ENCODE data around the gene DPH7.
"Not testable (repeated sequence)": the region's sequence is repeated elsewhere in the genome, so short reads cannot be mapped to it uniquely, and the experiment has no call there.

Gene DPH7

GRCh38 chr9:137520614-137521404 lies 57.9 kb downstream of the DPH7 start:
- Histone ChIP-seq H3K9ac (ENCODE audit: low read length) (no peak overlapping the region), H3K4me1 (ENCODE audit: low read length) (no peaks in the 10 kb centered on the region), H3K27ac (ENCODE audit: low read length) (no peak overlapping the region), H3K36me3 (replicated peaks; ENCODE audit: low read depth, low read length) (no peaks in the 10 kb centered on the region), H3K79me2 (ENCODE audit: low read length) (no peaks in the 10 kb centered on the region), H3K4me3 (ENCODE audit: low read length) (no peak overlapping the region), H2AFZ (ENCODE audit: low read depth, low read length) (no peak overlapping the region), H4K20me1 (ENCODE audit: insufficient read depth, low read length) (no peaks in the 10 kb centered on the region), H3K9me3 (ENCODE audit: insufficient read depth, low read length) (no peaks in the 10 kb centered on the region), H3K27me3 (ENCODE audit: low read depth, low read length) (no peaks in the 10 kb centered on the region), H3K4me2 (ENCODE audit: low read length) (no peak overlapping the region)
- no peak for TF ChIP-seq EZH2phosphoT487 (IDR thresholded peaks at IDR 0.05; ENCODE audit: low read depth)
- no peak for TF ChIP-seq CTCF (IDR thresholded peaks at IDR 0.05; ENCODE audit: low read depth, low read length)

GRCh38 chr9:137519553-137519952 lies 59.2 kb downstream of the DPH7 start:
- Histone ChIP-seq H2AFZ (ENCODE audit: low read depth, low read length) (no peak overlapping the region), H3K4me2 (ENCODE audit: low read length) (no peak overlapping the region), H3K36me3 (replicated peaks; ENCODE audit: low read depth, low read length) (no peaks in the 10 kb centered on the region), H3K4me3 (ENCODE audit: low read length) (no peak overlapping the region), H4K20me1 (ENCODE audit: insufficient read depth, low read length) (no peaks in the 10 kb centered on the region), H3K79me2 (ENCODE audit: low read length) (no peaks in the 10 kb centered on the region), H3K9ac (ENCODE audit: low read length) (no peak overlapping the region), H3K27me3 (ENCODE audit: low read depth, low read length) (no peaks in the 10 kb centered on the region), H3K27ac (ENCODE audit: low read length) (no peak overlapping the region), H3K9me3 (ENCODE audit: insufficient read depth, low read length) (no peaks in the 10 kb centered on the region), H3K4me1 (ENCODE audit: low read length) (no peaks in the 10 kb centered on the region)
- TF ChIP-seq EZH2phosphoT487 (IDR thresholded peaks at IDR 0.05; ENCODE audit: low read depth) (no peak), CTCF (IDR thresholded peaks at IDR 0.05; ENCODE audit: low read depth, low read length) (no peak)

GRCh38 chr9:137518661-137519459 lies 59.9 kb downstream of the DPH7 start:
- H2AFZ ChIP-seq (ENCODE audit: low read depth, low read length); H3K79me2 ChIP-seq (ENCODE audit: low read length); H3K27ac ChIP-seq (ENCODE audit: low read length); H3K4me3 ChIP-seq (ENCODE audit: low read length); H3K9ac ChIP-seq (ENCODE audit: low read length); H4K20me1 ChIP-seq (ENCODE audit: insufficient read depth, low read length); H3K4me1 ChIP-seq (ENCODE audit: low read length); H3K4me2 ChIP-seq (ENCODE audit: low read length); H3K36me3 ChIP-seq (replicated peaks; ENCODE audit: low read depth, low read length); H3K27me3 ChIP-seq (ENCODE audit: low read depth, low read length); H3K9me3 ChIP-seq (ENCODE audit: insufficient read depth, low read length): not testable (repeated sequence)

GRCh38 chr9:137516144-137516917 lies 62.4 kb downstream of the DPH7 start:
- Histone ChIP-seq H3K4me1 (ENCODE audit: low read length) (peaks cover 10% of the 10 kb centered on the region), H3K4me3 (ENCODE audit: low read length) (no peak overlapping the region), H2AFZ (ENCODE audit: low read depth, low read length) (no peak overlapping the region), H3K27ac (ENCODE audit: low read length) (no peak overlapping the region), H4K20me1 (ENCODE audit: insufficient read depth, low read length) (no peaks in the 10 kb centered on the region), H3K79me2 (ENCODE audit: low read length) (no peaks in the 10 kb centered on the region), H3K4me2 (ENCODE audit: low read length) (no peak overlapping the region), H3K36me3 (replicated peaks; ENCODE audit: low read depth, low read length) (no peaks in the 10 kb centered on the region), H3K9ac (ENCODE audit: low read length) (no peak overlapping the region), H3K27me3 (ENCODE audit: low read depth, low read length) (no peaks in the 10 kb centered on the region), H3K9me3 (ENCODE audit: insufficient read depth, low read length) (no peaks in the 10 kb centered on the region)
- TF ChIP-seq EZH2phosphoT487 (IDR thresholded peaks at IDR 0.05; ENCODE audit: low read depth) (no peak), CTCF (IDR thresholded peaks at IDR 0.05; ENCODE audit: low read depth, low read length) (no peak)
